ENCODE data around the gene PYM1.

The PYM1 gene

GRCh38 chr12:55931317-55931779 is 3.7 kb upstream of the PYM1 start:
- ATAC-seq (ENCODE audit: low read depth) (no peak; the same call in 2 of the 3 replicates), DNase-seq (ENCODE audit: low spot score) (no peak)
- Histone ChIP-seq H3K4me1 (ENCODE audit: insufficient read depth, poor library complexity, severe bottlenecking) (peaks cover 43% of the 10 kb centered on the region), H3K27me3 (ENCODE audit: insufficient read depth, poor library complexity, severe bottlenecking) (no peaks in the 10 kb centered on the region), H3K27ac (ENCODE audit: poor library complexity, severe bottlenecking) (peak overlapping the region; percentile 98), H3K36me3 (ENCODE audit: low read depth) (peaks cover 30% of the 10 kb centered on the region), H3K9me3 (ENCODE audit: severe bottlenecking) (no peaks in the 10 kb centered on the region), H3K4me3 (ENCODE audit: severe bottlenecking) (peak overlapping the region; percentile 61)
- TF ChIP-seq, protein P1, sequence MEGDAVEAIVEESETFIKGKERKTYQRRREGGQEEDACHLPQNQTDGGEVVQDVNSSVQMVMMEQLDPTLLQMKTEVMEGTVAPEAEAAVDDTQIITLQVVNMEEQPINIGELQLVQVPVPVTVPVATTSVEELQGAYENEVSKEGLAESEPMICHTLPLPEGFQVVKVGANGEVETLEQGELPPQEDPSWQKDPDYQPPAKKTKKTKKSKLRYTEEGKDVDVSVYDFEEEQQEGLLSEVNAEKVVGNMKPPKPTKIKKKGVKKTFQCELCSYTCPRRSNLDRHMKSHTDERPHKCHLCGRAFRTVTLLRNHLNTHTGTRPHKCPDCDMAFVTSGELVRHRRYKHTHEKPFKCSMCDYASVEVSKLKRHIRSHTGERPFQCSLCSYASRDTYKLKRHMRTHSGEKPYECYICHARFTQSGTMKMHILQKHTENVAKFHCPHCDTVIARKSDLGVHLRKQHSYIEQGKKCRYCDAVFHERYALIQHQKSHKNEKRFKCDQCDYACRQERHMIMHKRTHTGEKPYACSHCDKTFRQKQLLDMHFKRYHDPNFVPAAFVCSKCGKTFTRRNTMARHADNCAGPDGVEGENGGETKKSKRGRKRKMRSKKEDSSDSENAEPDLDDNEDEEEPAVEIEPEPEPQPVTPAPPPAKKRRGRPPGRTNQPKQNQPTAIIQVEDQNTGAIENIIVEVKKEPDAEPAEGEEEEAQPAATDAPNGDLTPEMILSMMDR (IDR thresholded peaks at IDR 0.05; ENCODE audit: poor library complexity, severe bottlenecking), result no peak

- DNase-seq (ENCODE audit: low spot score) (no peak), ATAC-seq (ENCODE audit: low read depth) (peak; percentile 38)
- TF ChIP-seq, protein P1 (IDR thresholded peaks at IDR 0.05; ENCODE audit: poor library complexity, severe bottlenecking), result peak; percentile 88
- Histone ChIP-seq H3K4me1 (ENCODE audit: insufficient read depth, poor library complexity, severe bottlenecking) (peaks cover 43% of the 10 kb centered on the region), H3K4me3 (ENCODE audit: severe bottlenecking) (peak within 1 kb of the TSS; percentile 61), H3K27me3 (ENCODE audit: insufficient read depth, poor library complexity, severe bottlenecking) (no peaks in the 10 kb centered on the region), H3K9me3 (ENCODE audit: severe bottlenecking) (no peaks in the 10 kb centered on the region), H3K36me3 (ENCODE audit: low read depth) (peaks cover 29% of the 10 kb centered on the region), H3K27ac (ENCODE audit: poor library complexity, severe bottlenecking) (peak within 1 kb of the TSS; percentile 98)
Measured at GRCh38 chr12:55930771-55931316, 3.1 kb upstream of the PYM1 start, which contains the start of gene DGKA. Gene DGKA, plus strand, starts transcription at chr12:55931162. Its CDS starts 5,342 bp downstream, at chr12:55936504.

GRCh38 chr12:55929306-55929791 is 1.7 kb upstream of the PYM1 start:
- no peaks in the 10 kb centered on the region for H3K9me3 ChIP-seq (ENCODE audit: severe bottlenecking)
- H3K36me3 ChIP-seq (ENCODE audit: low read depth), result peaks cover 33% of the 10 kb centered on the region
- DNase-seq (ENCODE audit: low spot score) (no peak), ATAC-seq (ENCODE audit: low read depth) (no peak)
- no peak overlapping the region for H3K4me3 ChIP-seq (ENCODE audit: severe bottlenecking)
- TF ChIP-seq, protein P1 (IDR thresholded peaks at IDR 0.05; ENCODE audit: poor library complexity, severe bottlenecking), result no peak
- H3K27me3 ChIP-seq (ENCODE audit: insufficient read depth, poor library complexity, severe bottlenecking), result no peaks in the 10 kb centered on the region
- H3K27ac ChIP-seq (ENCODE audit: poor library complexity, severe bottlenecking), result peak overlapping the region; percentile 98
- peaks cover 48% of the 10 kb centered on the region for H3K4me1 ChIP-seq (ENCODE audit: insufficient read depth, poor library complexity, severe bottlenecking)

DNA sequence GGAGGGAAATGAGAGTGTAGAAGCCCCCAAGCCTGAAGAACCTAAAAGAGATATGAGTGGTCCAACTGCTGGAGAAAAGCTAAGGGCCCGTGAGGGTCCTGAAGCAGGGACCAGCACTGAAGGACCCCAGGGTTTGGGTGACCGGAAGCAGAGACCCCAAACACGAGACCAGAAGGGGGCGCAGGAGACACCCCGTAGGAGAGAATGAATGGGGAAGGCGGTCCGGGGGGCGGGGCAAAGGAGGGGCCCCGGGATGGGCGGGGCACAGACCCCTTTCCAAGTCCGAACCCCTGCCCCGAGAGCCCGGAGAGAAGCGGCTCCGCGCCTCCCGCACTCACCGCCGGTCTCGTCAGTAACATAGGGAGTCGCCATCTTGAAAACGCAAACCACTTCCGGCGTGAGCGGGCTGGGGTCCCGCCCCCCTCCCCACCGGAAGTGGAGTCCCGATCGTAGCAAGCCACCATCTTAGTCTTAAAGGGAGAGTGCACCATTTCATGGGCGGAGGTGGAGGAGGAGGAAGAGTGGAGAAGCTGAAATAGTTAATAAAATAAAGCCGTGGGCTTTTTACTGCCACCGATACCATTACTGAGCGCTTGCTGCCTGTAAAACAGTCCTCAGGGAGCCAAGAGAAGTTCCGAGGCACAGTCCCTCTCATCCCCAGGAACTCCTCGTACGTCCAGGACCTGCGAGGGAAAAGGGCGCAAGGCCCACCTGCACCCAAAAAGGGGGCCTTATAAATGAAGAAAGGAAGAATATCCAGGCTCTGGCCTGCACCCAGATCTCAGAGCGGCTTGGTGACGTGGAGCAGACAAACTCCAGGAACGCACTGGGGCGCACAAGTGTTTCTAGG is 731 bp downstream of the PYM1 start:
- ATAC-seq (ENCODE audit: low read depth) (peak; percentile 58), DNase-seq (ENCODE audit: low spot score) (peak; percentile 93)
- Histone ChIP-seq H3K4me1 (ENCODE audit: insufficient read depth, poor library complexity, severe bottlenecking) (peaks cover 33% of the 10 kb centered on the region), H3K4me3 (ENCODE audit: severe bottlenecking) (peak overlapping the region; percentile 58), H3K27me3 (ENCODE audit: insufficient read depth, poor library complexity, severe bottlenecking) (no peaks in the 10 kb centered on the region), H3K27ac (ENCODE audit: poor library complexity, severe bottlenecking) (peak overlapping the region; percentile 98), H3K9me3 (ENCODE audit: severe bottlenecking) (no peaks in the 10 kb centered on the region), H3K36me3 (ENCODE audit: low read depth) (peaks cover 39% of the 10 kb centered on the region)
- TF ChIP-seq, protein P1 (IDR thresholded peaks at IDR 0.05; ENCODE audit: poor library complexity, severe bottlenecking), result peak; percentile 95

Data from RWPE2 (cell line).